H9 (cell line): ENCODE results near the gene HSPA12A. TPM values are rescaled to one million over a fixed set of nuclear protein-coding genes. Genes with fewer than 3 reads are reported as not detected.

Experiments
- DNase-seq: peaks from one replicate; pipeline ENCODE4 v3.0.0-alpha.2; 2017
- H2AFZ ChIP-seq: one replicate; pipeline ENCODE4 v1.6.1; 2013; ENCODE audit warnings: mild to moderate bottlenecking, low read length, control low read depth, moderate library complexity
- H2AK5ac ChIP-seq: 2 replicates; pipeline ENCODE4 v1.6.1; 2013; ENCODE audit warnings: low read length, control low read depth, mixed read lengths; ENCODE audit not compliant: insufficient read length
- H2BK120ac ChIP-seq: one replicate; pipeline ENCODE4 v1.6.1; 2013; ENCODE audit warnings: low read depth, mild to moderate bottlenecking, low read length, control low read depth, inconsistent platforms; ENCODE audit not compliant: poor library complexity, severe bottlenecking
- H2BK12ac ChIP-seq: 2 replicates; pipeline ENCODE4 v1.6.1; 2013; ENCODE audit warnings: low read length, control low read depth, mixed read lengths, low read depth; ENCODE audit not compliant: insufficient read length
- H2BK15ac ChIP-seq: 2 replicates; pipeline ENCODE4 v1.6.1; 2013; ENCODE audit warnings: low read depth, low read length, control low read depth
- H2BK20ac ChIP-seq: one replicate; pipeline ENCODE4 v1.6.1; 2013; ENCODE audit warnings: low read depth, mild to moderate bottlenecking, low read length, control low read depth, inconsistent platforms; ENCODE audit not compliant: poor library complexity, severe bottlenecking
- H2BK5ac ChIP-seq: 2 replicates; pipeline ENCODE4 v1.6.1; 2013; ENCODE audit warnings: low read length, control low read depth, mixed read lengths; ENCODE audit not compliant: insufficient read length
- H3K14ac ChIP-seq: 2 replicates; pipeline ENCODE4 v1.6.1; 2013; ENCODE audit warnings: low read length, control low read depth; ENCODE audit not compliant: insufficient read depth
- H3K18ac ChIP-seq: 2 replicates; pipeline ENCODE4 v1.6.1; 2013; ENCODE audit warnings: low read depth, mild to moderate bottlenecking, mixed read lengths, low read length, control low read depth; ENCODE audit not compliant: insufficient read length
- H3K23ac ChIP-seq: 2 replicates; pipeline ENCODE4 v1.6.1; 2013; ENCODE audit warnings: low read length, control low read depth, mixed read lengths, low read depth; ENCODE audit not compliant: insufficient read length
- H3K23me2 ChIP-seq: 2 replicates; pipeline ENCODE4 v1.6.1; 2013; ENCODE audit warnings: low read depth, mild to moderate bottlenecking, mixed read lengths, low read length, control low read depth; ENCODE audit not compliant: insufficient read length, poor library complexity, severe bottlenecking
- H3K27ac ChIP-seq: 2 replicates; pipeline ENCODE4 v1.5.1; 2013; ENCODE audit warnings: low read length, control low read depth, mixed read lengths, low read depth; ENCODE audit not compliant: insufficient read length
- H3K27me3 ChIP-seq: 2 replicates; pipeline ENCODE4 v1.6.1; 2013; ENCODE audit warnings: low read length, control low read depth, inconsistent platforms; ENCODE audit not compliant: insufficient read depth
- H3K4ac ChIP-seq: 2 replicates; pipeline ENCODE4 v1.6.1; 2013; ENCODE audit warnings: low read depth, mild to moderate bottlenecking, control low read depth, inconsistent platforms, low read length, moderate library complexity
- H3K4me1 ChIP-seq: 2 replicates; pipeline ENCODE4 v1.6.1; 2013; ENCODE audit warnings: low read length, control low read depth, inconsistent platforms; ENCODE audit not compliant: insufficient read depth
- H3K4me2 ChIP-seq: 2 replicates; pipeline ENCODE4 v1.6.1; 2013; ENCODE audit warnings: low read length, control low read depth, mixed read lengths; ENCODE audit not compliant: insufficient read length, insufficient read depth
- H3K56ac ChIP-seq: 2 replicates; pipeline ENCODE4 v1.6.1; 2013; ENCODE audit warnings: low read depth, mild to moderate bottlenecking, mixed read lengths, low read length, control low read depth; ENCODE audit not compliant: insufficient read length
- H3K79me1 ChIP-seq: 2 replicates; pipeline ENCODE4 v1.6.1; 2013; ENCODE audit warnings: low read depth, mild to moderate bottlenecking, moderate library complexity, low read length, control low read depth, inconsistent platforms; ENCODE audit not compliant: insufficient read depth, poor library complexity, severe bottlenecking
- H3K79me2 ChIP-seq: 2 replicates; pipeline ENCODE4 v1.6.1; 2013; ENCODE audit warnings: low read length, control low read depth, inconsistent platforms; ENCODE audit not compliant: insufficient read depth
- H3K9ac ChIP-seq: 2 replicates; pipeline ENCODE4 v1.6.1; 2013; ENCODE audit warnings: low read length, control low read depth, mixed read lengths; ENCODE audit not compliant: insufficient read length; ENCODE audit errors: extremely low read depth
- H3K9me3 ChIP-seq: one replicate; pipeline ENCODE4 v1.6.1; 2013; ENCODE audit warnings: low read depth, low read length, inconsistent platforms; ENCODE audit not compliant: control insufficient read depth
- H3T11ph ChIP-seq: one replicate; pipeline ENCODE4 v1.6.1; 2013; ENCODE audit warnings: mild to moderate bottlenecking, low read length, control low read depth, inconsistent platforms
- H4K20me1 ChIP-seq: one replicate; pipeline ENCODE4 v1.6.1; 2013; ENCODE audit not compliant: control insufficient read depth, insufficient read length, insufficient read depth
- H4K5ac ChIP-seq: 2 replicates; pipeline ENCODE4 v1.6.1; 2013; ENCODE audit warnings: low read depth, mild to moderate bottlenecking, mixed read lengths, low read length, control low read depth; ENCODE audit not compliant: insufficient read length
- H4K8ac ChIP-seq: replicated peaks from 2 replicates; pipeline ENCODE4 v1.6.1; 2013; ENCODE audit warnings: low read length, control low read depth, mixed read lengths, low read depth; ENCODE audit not compliant: insufficient read length
- H4K91ac ChIP-seq: 2 replicates; pipeline ENCODE4 v1.6.1; 2013; ENCODE audit warnings: low read depth, mild to moderate bottlenecking, moderate library complexity, mixed read lengths, low read length, control low read depth; ENCODE audit not compliant: insufficient read length
- H3K27ac Mint-ChIP-seq, 3 experiments: 2 replicates in 2 of 3; 3 replicates in 1 of 3; pipeline ENCODE4 v1.8.0; 2020 to 2021; ENCODE audit warnings: mixed read lengths in 3 of 3, mild to moderate bottlenecking in 1 of 3, moderate library complexity in 1 of 3
- H3K27me3 Mint-ChIP-seq: 2 replicates; pipeline ENCODE4 v1.8.0; 2021; ENCODE audit warnings: low read depth, mild to moderate bottlenecking, moderate library complexity, mixed read lengths
- H3K36me3 Mint-ChIP-seq, 3 experiments: 2 replicates in 2 of 3; 3 replicates in 1 of 3; pipeline ENCODE4 v1.8.0; 2020 to 2021; ENCODE audit warnings: low read depth in 3 of 3, mixed read lengths in 3 of 3; ENCODE audit not compliant: insufficient read depth in 1 of 3
- H3K4me1 Mint-ChIP-seq, 2 experiments: 2 replicates each; pipeline ENCODE4 v1.8.0; 2020; ENCODE audit warnings: mixed read lengths in 2 of 2
- H3K4me3 Mint-ChIP-seq, 2 experiments: 2 replicates in 1 of 2; 3 replicates in 1 of 2; pipeline ENCODE4 v1.8.0; 2020 to 2021; ENCODE audit warnings: mild to moderate bottlenecking in 2 of 2, mixed read lengths in 2 of 2, moderate library complexity in 1 of 2
- H3K9me3 Mint-ChIP-seq, 2 experiments: 2 replicates in 1 of 2; 3 replicates in 1 of 2; pipeline ENCODE4 v1.8.0; 2020; ENCODE audit warnings: mild to moderate bottlenecking in 2 of 2, mixed read lengths in 2 of 2, moderate library complexity in 1 of 2
- total RNA-seq: library from RNA; stranded (reverse); gene quantifications from 2 replicates; pipeline ENCODE4 v1.2.1, GENCODE V29; 2021
- TF ChIP-seq, protein P1 (sequence below): fragments of 200-600 bp; sonication (generic); conservative IDR thresholded peaks from 3 replicates; pipeline ENCODE4 v1.8.0; 2021; ENCODE audit warnings: antibody characterized with exemption, mild to moderate bottlenecking

Gene HSPA12A
- total RNA-seq, 1 experiment from 2014 or later = 3.2 TPM

DNA sequence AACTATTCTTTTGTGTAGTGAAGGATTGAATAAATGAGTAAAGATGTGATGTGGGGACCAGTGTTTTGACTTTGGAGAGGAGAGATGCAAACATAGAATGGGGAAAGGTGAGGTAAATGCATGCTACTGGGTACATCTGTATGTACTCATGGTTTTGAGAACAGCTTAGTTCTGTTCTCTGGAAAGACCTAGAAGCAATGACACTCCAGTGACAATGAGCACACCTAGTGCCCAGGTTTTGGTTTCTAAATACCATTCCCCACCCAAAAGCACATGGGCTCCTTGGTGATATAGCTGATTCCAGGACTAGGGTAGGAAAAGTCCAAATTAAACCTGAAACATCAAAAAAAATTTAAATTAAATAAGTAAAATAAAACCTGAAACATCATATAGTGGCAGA is 22.6 kb upstream of the HSPA12A start:
- no peak overlapping the region for H3K4ac ChIP-seq
- no peaks in the 10 kb centered on the region for H3K23me2 ChIP-seq
- H3K14ac ChIP-seq = no peak overlapping the region
- peaks cover 0 to 9% (median 0%) of the 10 kb centered on the region in 3 experiments; a peak in 3 of 7 replicates for H3K36me3 Mint-ChIP-seq
- no peaks in the 10 kb centered on the region for H3K79me1 ChIP-seq
- H4K91ac ChIP-seq = no peak overlapping the region
- H3K9ac ChIP-seq = no peak overlapping the region
- peaks cover 19% of the 10 kb centered on the region for H3K27me3 Mint-ChIP-seq
- DNase-seq = no peak
- H2BK15ac ChIP-seq = no peak overlapping the region
- no peak overlapping the region for H2BK12ac ChIP-seq
- H3K4me1 ChIP-seq = no peaks in the 10 kb centered on the region
- H2BK5ac ChIP-seq = no peak overlapping the region
- no peak overlapping the region for H2BK20ac ChIP-seq
- no peak overlapping the region for H3K4me3 Mint-ChIP-seq
- H3K4me2 ChIP-seq = no peak overlapping the region
- TF ChIP-seq, protein P1, sequence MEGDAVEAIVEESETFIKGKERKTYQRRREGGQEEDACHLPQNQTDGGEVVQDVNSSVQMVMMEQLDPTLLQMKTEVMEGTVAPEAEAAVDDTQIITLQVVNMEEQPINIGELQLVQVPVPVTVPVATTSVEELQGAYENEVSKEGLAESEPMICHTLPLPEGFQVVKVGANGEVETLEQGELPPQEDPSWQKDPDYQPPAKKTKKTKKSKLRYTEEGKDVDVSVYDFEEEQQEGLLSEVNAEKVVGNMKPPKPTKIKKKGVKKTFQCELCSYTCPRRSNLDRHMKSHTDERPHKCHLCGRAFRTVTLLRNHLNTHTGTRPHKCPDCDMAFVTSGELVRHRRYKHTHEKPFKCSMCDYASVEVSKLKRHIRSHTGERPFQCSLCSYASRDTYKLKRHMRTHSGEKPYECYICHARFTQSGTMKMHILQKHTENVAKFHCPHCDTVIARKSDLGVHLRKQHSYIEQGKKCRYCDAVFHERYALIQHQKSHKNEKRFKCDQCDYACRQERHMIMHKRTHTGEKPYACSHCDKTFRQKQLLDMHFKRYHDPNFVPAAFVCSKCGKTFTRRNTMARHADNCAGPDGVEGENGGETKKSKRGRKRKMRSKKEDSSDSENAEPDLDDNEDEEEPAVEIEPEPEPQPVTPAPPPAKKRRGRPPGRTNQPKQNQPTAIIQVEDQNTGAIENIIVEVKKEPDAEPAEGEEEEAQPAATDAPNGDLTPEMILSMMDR = no peak
- no peak overlapping the region for H2AK5ac ChIP-seq
- no peak overlapping the region for H3K27ac ChIP-seq
- no peak overlapping the region for H3K56ac ChIP-seq
- H3K27me3 ChIP-seq = no peaks in the 10 kb centered on the region
- no peak overlapping the region for H4K8ac ChIP-seq
- H2BK120ac ChIP-seq = no peak overlapping the region
- no peaks in the 10 kb centered on the region for H4K20me1 ChIP-seq
- no peak overlapping the region for H4K5ac ChIP-seq
- peaks cover 9 to 14% of the 10 kb centered on the region in 2 experiments for H3K9me3 Mint-ChIP-seq
- no peak overlapping the region for H3K23ac ChIP-seq
- no peaks in the 10 kb centered on the region for H3K79me2 ChIP-seq
- H3K18ac ChIP-seq = no peak overlapping the region
- H3K27ac Mint-ChIP-seq = no peak overlapping the region
- H2AFZ ChIP-seq = no peak overlapping the region
- H3K4me1 Mint-ChIP-seq = peaks cover 0 to 10% of the 10 kb centered on the region in 2 experiments; a peak in 2 of 4 replicates
- H3K9me3 ChIP-seq = peaks cover 4% of the 10 kb centered on the region
- H3T11ph ChIP-seq = no peak overlapping the region
